HG03039 (cell line): ENCODE results near the gene ZMIZ1.
A peak's percentile ranks its signal among the peaks of the same experiment; 100 is the strongest.
"Not testable (repeated sequence)": the region's sequence is repeated elsewhere in the genome, so short reads cannot be mapped to it uniquely, and the experiment has no call there.

Experiments
- ATAC-seq: cut with Tn5 transposase; IDR thresholded peaks from one replicate; pipeline ENCODE4 v1.9.1; 2021; ENCODE audit warnings: mild to moderate bottlenecking, moderate library complexity; ENCODE audit not compliant: unreplicated experiment

ZMIZ1 gene

DNA sequence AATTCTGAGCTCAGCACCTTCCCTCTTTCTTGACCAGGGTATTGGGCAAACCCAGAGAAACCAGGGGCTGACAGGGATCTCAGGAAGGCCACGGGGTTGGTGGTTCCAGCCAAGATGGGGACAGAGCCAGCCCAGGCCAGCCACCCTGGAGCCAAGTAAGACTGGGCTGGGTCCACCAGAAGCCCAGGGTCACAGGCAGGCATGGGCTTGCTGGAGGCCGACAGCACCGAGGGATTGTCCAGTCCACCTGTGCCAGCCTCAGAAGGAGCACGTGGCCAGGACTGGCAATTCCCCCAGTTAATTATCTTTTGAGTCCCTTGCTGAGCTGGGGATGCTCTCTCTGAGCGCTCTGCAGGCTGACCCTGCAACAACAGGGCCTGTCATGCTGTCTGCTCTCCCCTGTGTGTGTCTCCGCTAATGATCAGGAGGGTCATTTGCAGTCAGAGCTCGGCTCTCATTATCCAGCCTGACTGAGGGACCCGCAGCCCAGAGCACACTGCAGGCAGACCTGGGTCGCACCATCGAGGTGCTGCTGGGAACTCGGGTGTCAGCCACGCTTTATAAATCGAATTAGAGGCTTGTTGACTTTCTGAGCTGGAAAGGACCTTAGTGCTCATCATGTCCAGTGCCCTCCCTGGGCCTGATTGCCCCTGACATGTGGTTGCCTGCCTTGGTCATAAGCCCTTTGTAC lies 209.0 kb downstream of the ZMIZ1 start:
- ATAC-seq, result no peak

DNA sequence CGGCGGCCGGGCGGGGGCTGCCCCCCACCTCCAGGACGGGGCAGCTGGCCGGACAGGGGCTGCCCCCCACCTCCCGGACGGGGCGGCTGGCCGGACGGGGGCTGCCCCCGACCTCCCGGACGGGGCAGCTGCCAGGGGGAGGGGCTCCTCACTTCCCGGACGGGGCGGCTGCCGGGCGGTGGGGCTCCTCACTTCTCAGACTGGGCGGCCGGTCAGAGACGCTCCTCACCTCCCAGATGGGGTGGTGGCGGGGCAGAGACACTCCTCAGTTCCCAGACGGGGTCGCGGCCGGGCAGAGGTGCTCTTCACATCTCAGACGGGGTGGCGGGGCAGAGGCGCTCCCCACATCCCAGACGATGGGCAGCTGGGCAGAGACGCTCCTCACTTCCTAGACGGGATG lies 210.3 kb downstream of the ZMIZ1 start:
- ATAC-seq, result not testable (repeated sequence)

DNA sequence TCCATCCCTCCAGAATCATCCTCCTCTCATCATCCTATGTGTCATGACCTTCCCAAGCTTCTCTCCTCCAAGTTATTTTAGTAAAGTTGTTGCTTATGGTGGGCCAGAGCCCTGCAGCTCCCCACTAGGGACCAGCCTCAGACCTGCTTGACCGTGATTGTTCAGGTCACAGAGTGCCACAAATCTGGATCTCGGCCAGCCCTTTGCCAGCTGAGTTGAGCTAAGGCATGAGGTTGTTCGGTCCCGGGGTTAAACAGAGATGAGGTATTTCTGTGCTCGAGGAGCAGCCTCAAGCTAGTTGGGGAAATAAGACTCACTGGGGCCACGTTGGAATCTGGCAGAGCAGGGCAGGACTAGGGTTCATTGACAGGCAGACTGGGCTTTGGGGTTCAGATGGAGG lies 212.2 kb downstream of the ZMIZ1 start:
- ATAC-seq, result no peak

DNA sequence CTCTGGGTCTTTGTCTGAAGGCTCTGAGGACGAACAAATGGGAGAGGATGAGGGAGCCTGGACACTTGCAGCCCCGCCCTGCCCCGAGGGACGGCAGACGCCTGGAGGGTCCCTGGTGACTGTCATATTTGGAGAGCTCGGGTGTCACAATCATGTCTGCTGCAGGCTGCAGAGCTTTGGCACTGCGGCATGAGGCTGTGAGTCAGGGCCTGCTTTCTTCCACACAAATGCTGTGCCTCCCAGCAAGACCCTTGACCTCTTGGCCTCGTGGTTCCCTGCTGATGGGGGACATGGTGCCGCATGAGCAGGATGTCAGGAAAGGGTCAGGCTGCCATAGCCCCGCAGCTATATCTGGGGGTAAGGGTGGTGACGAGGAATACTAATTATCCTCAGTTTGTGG lies 213.6 kb downstream of the ZMIZ1 start:
- ATAC-seq, result no peak

DNA sequence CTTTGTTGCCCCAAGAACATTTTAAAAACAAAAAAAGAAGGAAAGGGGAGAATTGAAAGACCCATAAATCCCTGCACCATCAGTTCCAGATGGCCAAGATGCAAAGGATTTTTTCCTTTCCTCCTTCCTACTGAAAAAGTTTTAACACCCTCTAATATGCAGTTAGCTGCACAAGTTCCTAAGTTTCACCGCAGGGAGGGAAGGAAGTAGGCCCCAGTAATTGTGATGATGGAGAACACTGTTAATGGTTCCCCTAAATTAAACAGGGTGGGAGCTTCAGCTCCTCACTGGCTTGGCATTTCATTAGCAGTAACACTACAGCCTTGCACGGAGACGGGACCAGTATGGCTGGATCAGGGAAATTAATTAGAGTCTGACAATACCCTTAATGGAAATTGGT lies 214.8 kb downstream of the ZMIZ1 start:
- ATAC-seq, result no peak

DNA sequence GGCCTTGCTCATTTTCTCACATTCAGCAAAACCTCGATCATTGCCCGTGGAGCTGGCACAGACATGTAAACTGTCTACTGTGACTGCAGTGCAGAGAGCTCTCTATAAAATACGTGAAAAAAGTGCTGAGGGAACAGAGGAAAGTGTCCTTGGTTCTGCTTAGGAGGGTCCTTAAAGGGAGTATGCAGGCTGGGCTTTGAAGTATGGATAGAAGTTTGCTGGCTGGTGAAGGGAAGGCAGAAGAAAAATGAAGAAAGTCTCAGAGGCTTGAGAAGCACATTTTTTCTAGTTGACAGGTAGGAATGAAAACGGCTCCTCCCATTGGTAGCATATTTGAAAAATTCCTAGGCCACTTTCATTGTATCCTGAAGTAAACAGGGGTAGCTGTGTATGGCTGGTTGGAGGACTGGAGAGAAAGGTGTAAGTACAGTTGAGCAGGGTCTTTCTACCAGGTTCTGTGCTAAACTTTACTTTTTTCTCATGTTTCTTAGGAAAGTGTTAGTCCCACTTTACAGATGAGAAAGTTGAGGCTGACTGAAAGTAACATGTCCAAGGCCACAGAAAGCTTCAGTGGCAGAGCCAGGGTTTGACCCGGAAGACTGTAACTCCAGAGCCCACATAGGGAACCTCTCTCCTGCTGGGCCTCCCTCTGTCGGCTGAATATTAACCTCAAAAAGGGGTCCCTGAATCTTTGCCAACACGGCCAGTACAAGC lies 215.5 kb downstream of the ZMIZ1 start:
- ATAC-seq, result no peak

DNA sequence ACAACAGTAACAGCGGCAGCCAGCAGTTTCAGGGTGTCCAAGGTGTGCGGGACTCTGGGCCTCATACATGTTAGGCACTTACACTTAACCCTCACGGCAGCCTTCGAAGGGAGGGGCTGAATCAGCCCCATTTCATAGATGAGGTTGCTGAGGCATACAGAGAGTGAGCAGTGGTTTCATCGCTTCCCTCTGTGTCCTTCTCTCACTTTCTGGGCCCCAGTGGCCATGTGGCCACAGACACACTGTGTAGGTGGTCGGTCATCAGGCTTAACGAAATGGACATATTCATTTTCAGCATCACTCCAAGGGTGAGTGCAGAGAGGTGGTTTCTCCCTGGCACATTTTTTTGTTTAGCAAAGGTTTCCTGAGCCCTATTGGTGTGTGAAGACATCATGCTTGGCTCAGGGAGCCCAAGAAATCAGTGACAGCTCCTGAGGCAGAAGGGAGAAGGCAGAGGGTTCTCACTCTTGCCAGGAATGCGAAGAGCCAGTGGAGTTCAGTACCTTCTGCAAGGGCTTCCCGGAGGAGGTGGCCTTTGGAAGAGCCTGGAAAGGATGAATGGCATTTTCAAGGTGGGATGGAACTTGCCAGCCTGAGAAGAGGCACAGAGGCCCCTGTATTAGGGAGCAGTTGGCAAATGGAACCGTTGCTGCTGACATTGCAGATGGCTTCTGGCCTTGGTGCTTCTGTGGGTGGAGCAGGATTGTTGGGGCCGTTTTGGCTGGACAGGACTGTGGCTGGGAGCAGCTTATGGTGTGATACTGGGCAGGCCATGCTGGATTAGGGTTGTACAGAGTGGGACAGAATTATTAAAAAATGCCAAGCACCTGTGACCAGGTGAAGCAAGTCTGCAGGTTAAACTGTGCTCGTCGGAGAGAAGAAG lies 216.8 kb downstream of the ZMIZ1 start:
- peak; percentile 68 for ATAC-seq

DNA sequence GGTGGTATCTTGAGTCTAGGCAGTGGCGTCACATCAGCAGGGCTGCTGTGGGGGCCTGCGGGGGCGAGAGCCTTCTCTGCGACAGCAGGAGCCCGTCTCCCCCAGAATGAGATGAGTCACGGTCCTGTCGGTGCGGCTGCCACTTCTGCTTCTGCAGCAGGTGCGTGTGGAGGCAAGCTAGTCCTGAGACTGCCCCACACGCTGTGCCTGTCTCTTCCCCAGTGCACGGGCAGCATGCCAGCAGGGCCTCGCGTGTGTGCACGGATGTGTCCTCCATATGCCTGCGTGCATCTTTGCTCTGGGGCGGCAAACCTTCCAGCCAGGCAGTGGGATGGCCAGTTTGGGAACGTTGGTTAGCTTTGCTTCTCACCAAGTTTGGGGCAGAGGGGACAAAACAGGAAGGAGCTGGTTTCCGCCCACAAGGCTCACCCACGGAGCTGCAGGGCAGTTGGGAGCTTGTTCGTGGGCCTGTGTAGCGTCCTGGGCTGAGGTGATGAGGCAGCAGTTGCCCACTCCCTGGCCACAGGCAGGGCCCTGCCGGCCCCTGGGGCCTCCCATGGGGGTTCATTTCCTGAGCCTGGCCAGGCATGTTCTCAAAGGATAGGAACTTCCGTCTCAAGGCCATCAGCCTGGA lies 217.7 kb downstream of the ZMIZ1 start:
- peak; percentile 76 for ATAC-seq

DNA sequence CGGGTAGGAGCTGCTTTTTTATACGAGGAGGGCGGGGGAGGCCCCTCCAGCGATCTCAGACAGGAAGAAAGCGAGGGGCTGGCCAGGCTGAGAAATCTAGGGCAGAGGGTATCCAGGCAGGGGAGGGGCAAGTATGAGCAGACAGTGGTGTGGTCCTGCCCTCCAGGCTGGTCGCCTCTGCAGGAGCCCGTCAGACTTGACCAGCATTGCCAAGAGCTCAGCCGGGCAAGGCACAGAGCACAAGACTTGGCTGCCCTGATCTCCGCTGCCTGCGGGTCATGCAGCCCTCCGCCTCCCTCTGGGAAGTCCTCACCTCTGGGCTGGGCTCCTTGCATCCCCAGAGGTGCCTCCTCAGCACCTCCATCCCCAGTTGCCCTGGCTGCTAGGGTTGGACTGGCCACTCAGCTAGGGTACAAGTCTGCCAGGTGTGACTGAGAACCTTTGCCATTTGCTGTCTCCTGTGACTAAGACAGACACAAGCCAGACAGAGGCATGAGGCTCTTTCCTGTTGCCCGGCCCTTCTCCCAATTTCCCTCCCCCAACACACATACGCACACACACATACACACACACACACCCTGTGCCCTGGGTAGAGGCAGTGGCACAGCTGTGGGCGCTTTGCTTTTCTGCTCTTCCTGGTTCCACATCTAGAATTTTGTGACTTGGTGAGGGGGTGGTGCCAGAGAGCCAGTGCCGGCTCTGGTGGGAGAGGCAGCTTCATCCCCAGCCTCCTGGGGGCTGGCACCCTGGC lies 219.4 kb downstream of the ZMIZ1 start:
- ATAC-seq, result no peak

DNA sequence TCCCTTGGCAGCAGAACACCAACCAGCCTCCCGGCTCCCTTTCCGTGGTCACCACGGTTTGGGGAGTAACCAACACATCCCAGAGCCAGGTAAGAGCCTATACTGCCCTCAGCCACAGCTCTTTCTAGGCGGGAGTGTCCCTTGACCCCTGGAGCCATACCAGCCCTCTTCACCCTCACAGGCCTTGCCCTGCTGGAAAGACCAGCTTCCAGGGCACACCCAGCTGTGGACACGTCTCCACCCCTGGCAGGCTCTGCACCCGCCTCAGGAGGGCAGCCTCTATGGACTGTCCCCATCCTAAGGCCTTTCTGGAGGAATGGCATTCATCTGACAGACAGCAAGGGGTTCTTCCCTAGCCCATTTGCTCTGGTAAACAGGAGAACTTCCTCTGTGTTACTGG lies 221.0 kb downstream of the ZMIZ1 start:
- ATAC-seq, result no peak

DNA sequence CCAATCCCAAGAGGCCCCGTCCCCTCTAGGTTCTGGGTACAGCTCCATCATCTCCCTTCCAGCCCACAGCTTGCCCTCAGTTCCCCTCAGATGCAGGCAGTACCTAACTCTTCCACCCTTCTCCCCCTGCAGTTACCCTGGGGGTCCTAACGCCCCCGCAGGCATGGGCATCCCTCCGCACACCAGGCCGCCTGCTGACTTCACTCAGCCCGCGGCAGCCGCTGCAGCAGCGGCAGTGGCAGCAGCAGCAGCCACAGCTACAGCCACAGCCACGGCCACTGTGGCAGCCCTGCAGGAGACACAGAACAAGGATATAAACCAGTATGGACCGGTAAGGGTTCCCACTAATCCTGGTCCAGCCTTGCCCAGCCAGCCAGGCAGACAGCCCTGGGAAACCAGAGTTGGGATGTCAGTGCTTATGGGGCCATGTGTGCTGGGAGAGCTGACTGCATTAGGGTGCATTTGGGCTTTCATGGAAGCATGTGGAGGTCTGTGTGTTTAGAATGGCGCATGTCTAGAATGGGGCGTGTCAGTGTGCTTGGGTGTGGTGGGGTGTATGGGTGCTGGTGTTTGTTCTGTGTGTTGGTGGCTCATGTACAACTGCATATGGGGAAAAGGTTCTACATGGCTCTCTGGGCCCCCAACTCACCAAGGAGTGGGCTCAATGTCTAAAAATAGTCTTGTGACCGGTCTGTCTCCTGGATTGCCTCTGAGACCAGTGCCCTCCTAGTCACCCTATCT lies 223.4 kb downstream of the ZMIZ1 start:
- no peak for ATAC-seq

DNA sequence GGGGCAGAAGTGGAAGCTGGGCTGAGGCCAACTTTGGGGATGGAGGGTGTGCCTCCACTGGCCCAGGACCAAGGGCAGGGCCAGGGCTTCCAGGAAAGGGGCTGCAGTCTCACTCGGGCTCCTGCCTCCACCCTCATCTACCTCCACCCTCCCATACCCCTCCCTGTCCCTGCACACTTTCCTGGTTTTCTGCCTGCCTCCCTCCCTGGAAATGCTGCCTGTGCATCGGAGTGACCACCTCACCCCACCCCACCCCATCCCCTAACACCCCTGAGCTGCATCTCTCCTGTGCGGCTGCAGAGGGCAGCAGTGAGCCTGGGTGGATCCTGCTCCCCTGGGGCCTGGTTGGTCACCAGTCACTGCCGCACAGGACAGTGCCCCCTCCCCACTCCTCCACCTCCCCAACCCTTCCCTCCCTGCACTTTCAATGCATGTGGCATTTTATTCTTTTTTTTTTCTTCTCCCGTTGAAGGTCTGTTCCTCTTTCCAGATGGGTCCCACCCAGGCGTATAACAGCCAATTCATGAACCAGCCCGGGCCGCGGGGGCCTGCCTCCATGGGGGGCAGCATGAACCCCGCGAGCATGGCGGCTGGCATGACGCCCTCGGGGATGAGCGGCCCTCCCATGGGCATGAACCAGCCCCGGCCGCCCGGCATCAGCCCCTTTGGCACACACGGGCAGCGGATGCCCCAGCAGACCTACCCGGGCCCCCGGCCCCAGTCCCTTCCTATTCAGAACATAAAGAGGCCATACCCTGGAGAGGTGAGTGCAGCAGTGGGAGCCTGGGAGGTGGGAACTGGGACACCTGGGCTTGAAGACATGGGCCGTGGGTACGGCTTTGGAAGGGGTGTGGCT lies 224.4 kb downstream of the ZMIZ1 start:
- ATAC-seq, result no peak

DNA sequence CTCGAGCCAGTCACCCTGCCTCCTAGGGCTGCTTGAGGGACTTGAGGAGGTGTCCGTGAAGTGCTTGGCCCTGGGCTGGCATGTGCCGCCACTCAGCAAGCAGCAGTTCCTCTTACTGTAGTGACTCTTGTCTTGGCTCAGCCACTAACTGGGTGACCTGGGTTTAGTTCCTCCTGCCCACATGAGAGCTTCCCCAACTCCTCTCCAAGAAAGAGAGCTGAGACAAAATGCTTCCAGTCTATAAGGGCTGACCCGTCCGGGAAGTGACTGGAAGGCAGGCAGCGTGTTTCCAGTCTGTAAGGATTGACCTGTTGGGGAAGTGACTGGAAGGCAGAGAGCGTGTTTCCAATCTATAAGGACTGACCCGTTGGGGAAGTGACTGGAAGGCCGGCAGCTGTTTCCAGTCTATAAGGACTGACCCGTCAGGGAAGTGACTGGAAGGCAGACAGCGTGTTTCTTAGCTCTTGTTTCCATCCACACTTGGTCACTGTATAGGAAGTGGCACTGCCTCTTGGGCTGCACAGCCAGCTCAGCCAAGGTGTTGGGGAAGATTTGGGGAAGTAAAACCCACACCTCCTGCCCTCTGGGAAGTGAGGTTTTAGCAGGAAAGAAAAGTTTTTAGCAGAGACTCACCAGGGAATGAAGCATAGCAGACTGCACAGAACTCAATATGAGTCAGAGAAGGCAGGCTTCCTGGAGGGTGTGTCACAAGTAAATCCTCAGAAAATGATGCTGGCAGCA lies 225.2 kb downstream of the ZMIZ1 start:
- no peak for ATAC-seq

DNA sequence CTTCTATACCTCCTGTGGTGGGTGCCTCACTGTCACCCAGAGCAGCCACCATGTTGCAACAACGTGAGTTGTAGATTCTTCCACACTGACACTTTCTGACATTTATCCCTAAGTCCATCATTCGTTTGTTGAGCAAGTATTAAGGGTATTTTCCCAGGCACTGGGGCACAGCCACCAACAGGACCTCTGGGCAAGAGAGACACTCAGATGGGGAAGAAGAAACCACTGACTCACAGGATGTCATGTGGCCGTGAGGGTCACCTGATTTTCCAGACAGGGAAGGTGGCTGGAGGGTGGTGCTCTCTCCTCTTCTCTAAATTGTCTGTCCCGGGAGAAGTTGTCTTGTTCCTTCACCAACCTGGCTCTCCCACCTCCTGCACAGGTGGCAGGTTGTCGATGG lies 226.8 kb downstream of the ZMIZ1 start:
- no peak for ATAC-seq

DNA sequence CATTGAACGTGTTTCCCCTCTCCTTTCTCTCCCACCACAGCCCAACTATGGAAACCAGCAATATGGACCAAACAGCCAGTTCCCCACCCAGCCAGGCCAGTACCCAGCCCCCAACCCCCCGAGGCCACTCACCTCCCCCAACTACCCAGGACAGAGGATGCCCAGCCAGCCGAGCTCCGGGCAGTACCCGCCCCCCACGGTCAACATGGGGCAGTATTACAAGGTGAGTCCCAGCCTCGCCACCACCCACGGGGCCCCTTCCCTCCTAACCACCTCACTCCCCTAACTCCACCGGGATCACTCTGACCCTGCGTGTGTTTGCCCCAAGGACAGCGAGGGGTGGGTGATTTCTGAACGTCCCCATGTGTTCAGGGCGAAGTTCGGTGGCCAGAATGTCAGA lies 227.7 kb downstream of the ZMIZ1 start:
- ATAC-seq, result no peak

DNA sequence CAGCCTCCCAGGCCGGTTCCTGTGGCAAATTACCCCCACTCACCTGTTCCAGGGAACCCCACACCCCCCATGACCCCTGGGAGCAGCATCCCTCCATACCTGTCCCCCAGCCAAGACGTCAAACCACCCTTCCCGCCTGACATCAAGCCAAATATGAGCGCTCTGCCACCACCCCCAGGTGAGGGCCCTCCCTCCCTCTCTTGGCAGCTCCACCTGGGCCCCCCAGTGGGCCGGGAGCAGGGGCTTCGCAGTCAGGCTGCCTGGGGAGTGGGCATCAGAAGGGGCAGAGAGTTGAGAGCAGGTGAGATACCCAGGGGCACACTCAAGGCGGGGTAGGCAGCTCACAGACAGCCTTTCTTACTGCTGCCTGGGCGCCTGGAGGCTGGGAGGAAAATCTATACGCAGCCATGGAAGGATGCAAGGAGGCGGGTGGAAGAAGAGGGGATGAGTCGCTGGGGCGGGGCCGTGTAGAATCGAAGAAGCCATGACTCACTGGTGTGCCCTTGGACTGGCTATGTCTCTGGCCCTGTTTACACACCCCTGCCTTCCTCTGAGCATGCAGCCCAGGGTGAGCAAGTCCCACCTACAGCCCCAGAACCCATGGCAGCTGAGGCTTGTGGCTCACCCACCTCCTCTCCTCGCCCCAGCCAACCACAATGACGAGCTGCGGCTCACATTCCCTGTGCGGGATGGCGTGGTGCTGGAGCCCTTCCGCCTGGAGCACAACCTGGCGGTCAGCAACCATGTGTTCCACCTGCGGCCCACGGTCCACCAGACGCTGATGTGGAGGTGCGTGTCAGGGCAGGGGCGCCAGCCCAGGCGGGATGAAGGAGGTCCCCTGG lies 229.9 kb downstream of the ZMIZ1 start:
- no peak for ATAC-seq
